ENCODE measurements around the gene TMEM198.

GRCh38 chr2:219597552-219598307 is 53.9 kb downstream of the TMEM198 start, which contains the start of gene STK11IP:
- TF ChIP-seq CTCF (IDR thresholded peaks at IDR 0.05; ENCODE audit: low read depth, low read length, poor library complexity, severe bottlenecking) (no peak), EZH2phosphoT487 (IDR thresholded peaks at IDR 0.05; ENCODE audit: borderline replicate concordance, low read length) (no peak)

Measured in DOHH2 (cell line).